ENCODE measurements around the gene MSH4.
"Not testable (repeated sequence)": the region's sequence is repeated elsewhere in the genome, so short reads cannot be mapped to it uniquely, and the experiment has no call there.

MSH4 gene

GRCh38 chr1:75795703-75796193 is 934 bp upstream of the MSH4 start:
- no peak overlapping the region for H3K27ac ChIP-seq (ENCODE audit: insufficient read depth, low read length, poor library complexity, severe bottlenecking)
- H3K36me3 ChIP-seq (ENCODE audit: control insufficient read depth, insufficient read depth, low read length): peaks cover 48% of the 10 kb centered on the region
- H3K9me3 ChIP-seq (ENCODE audit: control insufficient read depth, low read length): no peaks in the 10 kb centered on the region
- no peak overlapping the region for H3K4me3 ChIP-seq (ENCODE audit: insufficient read depth, low read depth, low read length, poor library complexity, severe bottlenecking)
- no peaks in the 10 kb centered on the region for H3K27me3 ChIP-seq (replicated peaks; ENCODE audit: control insufficient read depth, insufficient read depth, low read length, poor library complexity, severe bottlenecking)
- H3K4me1 ChIP-seq (ENCODE audit: control insufficient read depth, insufficient read depth, low read length, poor library complexity, severe bottlenecking): peaks cover 3% of the 10 kb centered on the region
- no peak for DNase-seq

- Histone ChIP-seq H3K27ac (ENCODE audit: insufficient read depth, low read length, poor library complexity, severe bottlenecking) (no peak overlapping the region), H3K4me1 (ENCODE audit: control insufficient read depth, insufficient read depth, low read length, poor library complexity, severe bottlenecking) (no peaks in the 10 kb centered on the region), H3K27me3 (replicated peaks; ENCODE audit: control insufficient read depth, insufficient read depth, low read length, poor library complexity, severe bottlenecking) (no peaks in the 10 kb centered on the region), H3K9me3 (ENCODE audit: control insufficient read depth, low read length) (no peaks in the 10 kb centered on the region), H3K4me3 (ENCODE audit: insufficient read depth, low read depth, low read length, poor library complexity, severe bottlenecking) (no peak overlapping the region), H3K36me3 (ENCODE audit: control insufficient read depth, insufficient read depth, low read length) (peaks cover 37% of the 10 kb centered on the region)
- no peak for DNase-seq
Observed at GRCh38 chr1:75797273-75797588, 549 bp downstream of the MSH4 start.

- Histone ChIP-seq H3K4me1 (ENCODE audit: control insufficient read depth, insufficient read depth, low read length, poor library complexity, severe bottlenecking) (no peaks in the 10 kb centered on the region), H3K27ac (ENCODE audit: insufficient read depth, low read length, poor library complexity, severe bottlenecking) (no peak overlapping the region), H3K36me3 (ENCODE audit: control insufficient read depth, insufficient read depth, low read length) (peaks cover 33% of the 10 kb centered on the region), H3K27me3 (replicated peaks; ENCODE audit: control insufficient read depth, insufficient read depth, low read length, poor library complexity, severe bottlenecking) (no peaks in the 10 kb centered on the region), H3K9me3 (ENCODE audit: control insufficient read depth, low read length) (no peaks in the 10 kb centered on the region), H3K4me3 (ENCODE audit: insufficient read depth, low read depth, low read length, poor library complexity, severe bottlenecking) (no peak overlapping the region)
- DNase-seq: no peak
Observed at GRCh38 chr1:75797606-75798216, 1.0 kb downstream of the MSH4 start.

GRCh38 chr1:75801480-75801879 is 4.8 kb downstream of the MSH4 start:
- H3K27ac ChIP-seq (ENCODE audit: insufficient read depth, low read length, poor library complexity, severe bottlenecking); H3K27me3 ChIP-seq (replicated peaks; ENCODE audit: control insufficient read depth, insufficient read depth, low read length, poor library complexity, severe bottlenecking); H3K4me3 ChIP-seq (ENCODE audit: insufficient read depth, low read depth, low read length, poor library complexity, severe bottlenecking); H3K9me3 ChIP-seq (ENCODE audit: control insufficient read depth, low read length); H3K4me1 ChIP-seq (ENCODE audit: control insufficient read depth, insufficient read depth, low read length, poor library complexity, severe bottlenecking); DNase-seq; H3K36me3 ChIP-seq (ENCODE audit: control insufficient read depth, insufficient read depth, low read length): not testable (repeated sequence)

GRCh38 chr1:75808921-75809320 is 12.2 kb downstream of the MSH4 start:
- Histone ChIP-seq H3K27ac (ENCODE audit: insufficient read depth, low read length, poor library complexity, severe bottlenecking) (no peak overlapping the region), H3K27me3 (replicated peaks; ENCODE audit: control insufficient read depth, insufficient read depth, low read length, poor library complexity, severe bottlenecking) (no peaks in the 10 kb centered on the region), H3K4me1 (ENCODE audit: control insufficient read depth, insufficient read depth, low read length, poor library complexity, severe bottlenecking) (no peaks in the 10 kb centered on the region), H3K4me3 (ENCODE audit: insufficient read depth, low read depth, low read length, poor library complexity, severe bottlenecking) (no peak overlapping the region), H3K36me3 (ENCODE audit: control insufficient read depth, insufficient read depth, low read length) (no peaks in the 10 kb centered on the region), H3K9me3 (ENCODE audit: control insufficient read depth, low read length) (no peaks in the 10 kb centered on the region)
- no peak for DNase-seq

- H3K36me3 ChIP-seq (ENCODE audit: control insufficient read depth, insufficient read depth, low read length); H3K4me3 ChIP-seq (ENCODE audit: insufficient read depth, low read depth, low read length, poor library complexity, severe bottlenecking); H3K9me3 ChIP-seq (ENCODE audit: control insufficient read depth, low read length); DNase-seq; H3K27me3 ChIP-seq (replicated peaks; ENCODE audit: control insufficient read depth, insufficient read depth, low read length, poor library complexity, severe bottlenecking); H3K27ac ChIP-seq (ENCODE audit: insufficient read depth, low read length, poor library complexity, severe bottlenecking); H3K4me1 ChIP-seq (ENCODE audit: control insufficient read depth, insufficient read depth, low read length, poor library complexity, severe bottlenecking): not testable (repeated sequence)
Observed at GRCh38 chr1:75810113-75810512, 13.4 kb downstream of the MSH4 start.

- no peak for DNase-seq
- Histone ChIP-seq H3K4me1 (ENCODE audit: control insufficient read depth, insufficient read depth, low read length, poor library complexity, severe bottlenecking) (no peaks in the 10 kb centered on the region), H3K27ac (ENCODE audit: insufficient read depth, low read length, poor library complexity, severe bottlenecking) (no peak overlapping the region), H3K36me3 (ENCODE audit: control insufficient read depth, insufficient read depth, low read length) (no peaks in the 10 kb centered on the region), H3K9me3 (ENCODE audit: control insufficient read depth, low read length) (no peaks in the 10 kb centered on the region), H3K27me3 (replicated peaks; ENCODE audit: control insufficient read depth, insufficient read depth, low read length, poor library complexity, severe bottlenecking) (no peaks in the 10 kb centered on the region), H3K4me3 (ENCODE audit: insufficient read depth, low read depth, low read length, poor library complexity, severe bottlenecking) (no peak overlapping the region)
Observed at GRCh38 chr1:75811211-75811981, 14.7 kb downstream of the MSH4 start.

- DNase-seq: no peak
Observed at GRCh38 chr1:75812065-75812464, 15.4 kb downstream of the MSH4 start.

GRCh38 chr1:75823596-75823995 is 26.9 kb downstream of the MSH4 start:
- not testable (repeated sequence) for DNase-seq; H3K4me3 ChIP-seq (ENCODE audit: insufficient read depth, low read depth, low read length, poor library complexity, severe bottlenecking); H3K9me3 ChIP-seq (ENCODE audit: control insufficient read depth, low read length); H3K4me1 ChIP-seq (ENCODE audit: control insufficient read depth, insufficient read depth, low read length, poor library complexity, severe bottlenecking); H3K27ac ChIP-seq (ENCODE audit: insufficient read depth, low read length, poor library complexity, severe bottlenecking); H3K27me3 ChIP-seq (replicated peaks; ENCODE audit: control insufficient read depth, insufficient read depth, low read length, poor library complexity, severe bottlenecking); H3K36me3 ChIP-seq (ENCODE audit: control insufficient read depth, insufficient read depth, low read length)

More at GRCh38 chr1:75812065-75812464, 15.4 kb downstream of the MSH4 start:
- Histone ChIP-seq H3K36me3 (ENCODE audit: control insufficient read depth, insufficient read depth, low read length) (no peaks in the 10 kb centered on the region), H3K4me3 (ENCODE audit: insufficient read depth, low read depth, low read length, poor library complexity, severe bottlenecking) (no peak overlapping the region), H3K4me1 (ENCODE audit: control insufficient read depth, insufficient read depth, low read length, poor library complexity, severe bottlenecking) (no peaks in the 10 kb centered on the region), H3K27ac (ENCODE audit: insufficient read depth, low read length, poor library complexity, severe bottlenecking) (no peak overlapping the region), H3K9me3 (ENCODE audit: control insufficient read depth, low read length) (no peaks in the 10 kb centered on the region), H3K27me3 (replicated peaks; ENCODE audit: control insufficient read depth, insufficient read depth, low read length, poor library complexity, severe bottlenecking) (no peaks in the 10 kb centered on the region)

GRCh38 chr1:75836528-75837100 is 39.9 kb downstream of the MSH4 start:
- DNase-seq: no peak
- no peaks in the 10 kb centered on the region for H3K9me3 ChIP-seq (ENCODE audit: control insufficient read depth, low read length)
- H3K36me3 ChIP-seq (ENCODE audit: control insufficient read depth, insufficient read depth, low read length): no peaks in the 10 kb centered on the region
- no peaks in the 10 kb centered on the region for H3K27me3 ChIP-seq (replicated peaks; ENCODE audit: control insufficient read depth, insufficient read depth, low read length, poor library complexity, severe bottlenecking)
- no peaks in the 10 kb centered on the region for H3K4me1 ChIP-seq (ENCODE audit: control insufficient read depth, insufficient read depth, low read length, poor library complexity, severe bottlenecking)
- no peak overlapping the region for H3K4me3 ChIP-seq (ENCODE audit: insufficient read depth, low read depth, low read length, poor library complexity, severe bottlenecking)
- no peak overlapping the region for H3K27ac ChIP-seq (ENCODE audit: insufficient read depth, low read length, poor library complexity, severe bottlenecking)

All from effector memory CD4-positive, alpha-beta T cell (primary cell).